ENCODE data around the gene GAL3ST2. TPM values are rescaled to one million over a fixed set of nuclear protein-coding genes. Genes with fewer than 3 reads are reported as not detected.
A peak's percentile ranks its signal among the peaks of the same experiment; 100 is the strongest.
"Not testable (repeated sequence)": the region's sequence is repeated elsewhere in the genome, so short reads cannot be mapped to it uniquely, and the experiment has no call there.

The GAL3ST2 gene
- total and polyA plus RNA-seq, 7 donors: 0.14 to 0.16 TPM; not detected in 5

DNA sequence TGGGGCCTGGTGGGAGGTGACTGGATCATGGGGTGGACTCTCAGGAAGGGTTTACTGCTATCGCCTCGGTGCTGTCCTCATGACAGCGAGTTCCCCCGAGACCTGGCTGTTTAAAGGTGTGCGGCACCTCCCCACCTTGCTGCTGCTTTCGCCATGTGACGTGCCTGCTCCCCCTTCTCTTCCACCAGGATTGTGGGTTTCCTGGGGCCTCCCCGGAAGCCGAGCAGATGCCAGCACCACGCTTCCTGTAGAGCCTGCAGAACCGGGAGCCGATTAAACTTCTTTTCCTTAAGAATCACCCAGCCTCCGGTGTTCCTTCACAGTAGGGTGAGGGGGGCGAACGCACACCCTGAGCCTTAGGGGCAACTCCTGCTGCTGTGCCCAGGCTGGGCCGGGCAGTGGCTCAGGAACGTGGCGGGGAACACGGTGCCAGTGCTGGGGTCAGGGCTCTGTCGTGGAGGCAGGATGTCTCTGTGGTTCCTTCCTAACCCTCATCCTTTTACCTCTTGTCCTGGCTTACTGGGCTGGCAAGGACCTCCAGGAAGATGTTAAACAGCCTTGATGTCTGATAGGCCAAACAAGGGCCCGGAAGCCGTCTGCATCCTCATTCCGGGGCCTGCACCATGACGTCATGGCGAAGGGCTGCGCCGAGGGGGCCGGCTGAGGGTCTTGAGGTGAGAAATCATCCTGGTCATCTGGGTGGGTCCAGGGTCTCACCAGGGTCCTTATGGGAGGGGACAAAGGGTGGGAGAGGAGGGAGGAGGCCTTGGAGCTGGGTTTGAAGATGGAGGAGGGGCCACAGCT lies 45.0 kb downstream of the GAL3ST2 start:
- Histone ChIP-seq H3K4me1 (no peaks in the 10 kb centered on the region), H3K27ac (no peak overlapping the region), H3K36me3 (ENCODE audit: insufficient read depth in 1 of 2, low read depth in 1 of 2) (no peaks in the 10 kb centered on the region), H3K27me3 (ENCODE audit: insufficient read depth in 3 of 3, low read length in 2 of 3) (peaks cover 0 to 5% (median 2%) of the 10 kb centered on the region in 3 donors), H3K9me3 (no peaks in the 10 kb centered on the region), H3K4me3 (peak overlapping the region; percentile 15)
- ATAC-seq: no peak
- 69 to 82% (median 76%) methylated on average over 28 of the region's 28 CpGs for WGBS, 3 donors
- no peak for TF ChIP-seq CTCF (IDR thresholded peaks at IDR 0.05)
- DNase-seq: no peak
- intact Hi-C loops (cut with DNase I): loop anchor here in 1 of 2 donors (2.0 kb wide), 1 partner anchor 21 kb away; no protein-coding TSS in a partner anchor

- 73 to 77% (median 73%) methylated on average over 14 of the region's 14 CpGs for WGBS, 3 donors
- H3K27me3 ChIP-seq (ENCODE audit: insufficient read depth in 3 of 3, low read length in 2 of 3): peaks cover 0 to 7% (median 2%) of the 10 kb centered on the region in 3 donors
- DNase-seq (no peak), ATAC-seq (no peak)
- no peaks in the 10 kb centered on the region for H3K4me1 ChIP-seq
- no peak overlapping the region for H3K27ac ChIP-seq
- no peaks in the 10 kb centered on the region for H3K36me3 ChIP-seq (ENCODE audit: insufficient read depth in 1 of 2, low read depth in 1 of 2)
- intact Hi-C loops (cut with DNase I): loop anchor here in 1 of 2 donors (2.0 kb wide), 1 partner anchor 21 kb away; no protein-coding TSS in a partner anchor
- TF ChIP-seq CTCF (IDR thresholded peaks at IDR 0.05): no peak
- H3K9me3 ChIP-seq: no peaks in the 10 kb centered on the region
- peak overlapping the region; percentile 15 for H3K4me3 ChIP-seq
Observed at GRCh38 chr2:241822264-241822623, 45.6 kb downstream of the GAL3ST2 start.

- not testable (repeated sequence) for H3K36me3 ChIP-seq (ENCODE audit: insufficient read depth in 1 of 2, low read depth in 1 of 2); H3K27ac ChIP-seq; H3K4me1 ChIP-seq; H3K4me3 ChIP-seq; H3K9me3 ChIP-seq; H3K27me3 ChIP-seq (ENCODE audit: insufficient read depth in 3 of 3, low read length in 2 of 3); ATAC-seq; DNase-seq
- 88 to 90% (median 90%) methylated on average over 45 of the region's 45 CpGs for WGBS, 3 donors
- intact Hi-C loops (cut with DNase I): loop anchor here in 1 of 2 donors (2.0 kb wide), 1 partner anchor 19 kb away; no protein-coding TSS in a partner anchor
Observed at GRCh38 chr2:241823531-241824437, 47.2 kb downstream of the GAL3ST2 start.

GRCh38 chr2:241827394-241827793 lies 50.8 kb downstream of the GAL3ST2 start:
- peaks cover 0 to 5% (median 2%) of the 10 kb centered on the region in 3 donors for H3K27me3 ChIP-seq (ENCODE audit: insufficient read depth in 3 of 3, low read length in 2 of 3)
- H3K4me3 ChIP-seq: no peak overlapping the region
- intact Hi-C loops (cut with DNase I): no loop called here
- H3K27ac ChIP-seq: no peak overlapping the region
- H3K4me1 ChIP-seq: no peaks in the 10 kb centered on the region
- 81 to 87% (median 86%) methylated on average over 2 of the region's 2 CpGs for WGBS, 3 donors
- TF ChIP-seq CTCF (IDR thresholded peaks at IDR 0.05): no peak
- H3K9me3 ChIP-seq: no peaks in the 10 kb centered on the region
- DNase-seq (no peak), ATAC-seq (no peak)
- H3K36me3 ChIP-seq (ENCODE audit: insufficient read depth in 1 of 2, low read depth in 1 of 2): no peaks in the 10 kb centered on the region

Measured in psoas muscle (tissue), 8 donors.